T-helper 2 cell treated with Interferon-gamma antibody and Interleukin-4, amounts not matched to agents 5 μg/mL and 100 μg/mL, for 36 hours (primary cell): ENCODE measurements around the gene GRID1.
"Not testable (repeated sequence)": the region's sequence is repeated elsewhere in the genome, so short reads cannot be mapped to it uniquely, and the experiment has no call there.

ENCODE experiments used
- DNase-seq: peaks from one replicate; pipeline ENCODE4 v3.0.0; 2021; ENCODE audit warnings: low spot score
- H3K27ac Mint-ChIP-seq: one replicate; pipeline ENCODE4 v1.8.0; 2021; ENCODE audit warnings: mild to moderate bottlenecking, mixed read lengths
- H3K27me3 Mint-ChIP-seq: one replicate; pipeline ENCODE4 v1.8.0; 2021; ENCODE audit warnings: low read depth, mixed read lengths
- H3K36me3 Mint-ChIP-seq: one replicate; pipeline ENCODE4 v1.8.0; 2021; ENCODE audit warnings: low read depth, mixed read lengths
- H3K4me1 Mint-ChIP-seq: one replicate; pipeline ENCODE4 v1.8.0; 2021; ENCODE audit warnings: low read depth, mixed read lengths
- H3K4me3 Mint-ChIP-seq: one replicate; pipeline ENCODE4 v1.8.0; 2022; ENCODE audit warnings: mild to moderate bottlenecking, moderate library complexity, mixed read lengths
- H3K9me3 Mint-ChIP-seq: one replicate; pipeline ENCODE4 v1.8.0; 2021; ENCODE audit warnings: mixed read lengths

Gene GRID1

DNA sequence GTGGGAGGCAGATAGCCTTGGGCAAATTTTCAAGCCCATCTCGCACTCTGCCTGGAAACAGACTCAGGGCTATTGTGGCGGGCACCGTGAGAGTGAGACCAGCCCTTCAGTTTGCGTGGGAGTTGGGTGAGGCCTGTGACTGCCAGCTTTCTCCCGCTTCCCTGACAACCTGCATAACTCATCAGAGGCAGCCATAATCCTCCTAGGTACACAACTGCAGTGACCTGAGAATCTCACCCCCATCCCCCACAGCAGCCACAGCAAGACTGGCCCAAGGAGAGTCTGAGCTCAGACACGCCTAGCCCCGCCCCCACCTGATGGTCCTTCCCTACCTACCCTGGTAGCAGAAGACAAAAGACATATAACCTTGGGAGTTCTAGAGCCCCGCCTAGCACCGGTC, 275.4 kb downstream of the GRID1 start:
- no peaks in the 10 kb centered on the region for H3K36me3 Mint-ChIP-seq
- no peaks in the 10 kb centered on the region for H3K9me3 Mint-ChIP-seq
- no peak overlapping the region for H3K27ac Mint-ChIP-seq
- no peaks in the 10 kb centered on the region for H3K4me1 Mint-ChIP-seq
- H3K27me3 Mint-ChIP-seq, result peaks cover 13% of the 10 kb centered on the region
- no peak overlapping the region for H3K4me3 Mint-ChIP-seq
- DNase-seq, result no peak

DNA sequence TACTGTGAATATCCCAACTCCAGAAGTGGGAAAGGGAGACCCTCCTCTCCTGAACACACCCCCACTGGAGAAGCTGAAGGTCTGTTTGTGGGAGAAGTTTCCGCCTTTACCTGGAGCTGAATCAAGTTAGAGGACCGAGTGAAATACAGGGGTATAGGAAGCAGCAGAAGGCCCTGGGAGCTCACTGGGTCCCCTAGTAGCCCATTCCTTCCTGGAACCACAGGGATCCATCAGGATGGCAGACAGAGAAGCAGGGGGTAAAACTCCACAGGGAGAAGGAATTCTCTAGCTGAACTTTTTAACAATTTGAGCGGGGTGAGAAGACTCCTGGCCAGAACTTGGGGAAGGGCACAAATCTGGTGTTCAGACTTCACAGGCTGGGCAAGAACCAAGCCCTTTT, 275.8 kb downstream of the GRID1 start:
- Mint-ChIP-seq H3K4me3 (no peak overlapping the region), H3K9me3 (no peaks in the 10 kb centered on the region), H3K27ac (no peak overlapping the region), H3K36me3 (no peaks in the 10 kb centered on the region), H3K27me3 (peaks cover 11% of the 10 kb centered on the region), H3K4me1 (no peaks in the 10 kb centered on the region)
- no peak for DNase-seq

DNA sequence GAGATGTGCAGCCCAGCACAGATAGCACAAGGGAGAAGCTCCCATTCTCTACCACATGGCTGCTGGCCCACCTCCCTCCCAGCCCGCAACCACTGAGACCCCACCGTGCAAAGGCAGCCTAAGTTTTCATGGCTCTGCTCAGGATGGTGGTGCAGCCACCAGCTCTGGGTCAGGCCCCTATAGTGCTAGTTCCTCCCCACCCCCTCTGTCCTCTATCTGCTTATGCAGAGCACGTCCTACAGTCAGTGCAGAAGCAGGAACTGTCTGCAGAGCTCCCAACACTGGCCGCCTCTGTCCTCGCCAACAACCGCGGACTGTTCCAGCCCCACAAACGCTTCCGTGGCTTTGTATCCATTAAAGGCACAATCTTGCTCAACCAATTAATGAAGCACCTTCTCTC, 278.9 kb downstream of the GRID1 start:
- DNase-seq, result no peak
- Mint-ChIP-seq H3K9me3 (no peaks in the 10 kb centered on the region), H3K4me1 (no peaks in the 10 kb centered on the region), H3K36me3 (no peaks in the 10 kb centered on the region), H3K27ac (no peak overlapping the region), H3K4me3 (no peak overlapping the region), H3K27me3 (peaks cover 9% of the 10 kb centered on the region)

DNA sequence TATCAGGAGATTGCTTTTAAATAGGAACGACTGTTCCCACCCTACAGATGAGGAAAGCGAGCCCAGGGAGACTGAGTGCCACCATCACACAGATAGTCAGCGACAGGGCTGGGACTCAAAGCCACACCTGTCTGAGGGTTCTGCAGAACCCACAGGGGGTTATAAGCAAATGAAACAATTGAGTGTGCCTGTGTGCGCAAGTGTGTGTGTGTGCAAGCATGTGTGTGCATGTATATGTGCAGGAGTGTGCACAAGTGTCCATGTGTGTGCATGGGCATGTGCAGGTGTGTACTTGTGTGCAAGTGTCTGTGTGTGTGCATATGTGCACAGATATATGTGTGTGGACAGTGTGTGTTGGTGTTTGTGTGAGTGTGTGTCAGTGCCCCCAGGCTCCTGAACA, 280.2 kb downstream of the GRID1 start:
- Mint-ChIP-seq H3K36me3 (no peaks in the 10 kb centered on the region), H3K27me3 (peaks cover 10% of the 10 kb centered on the region), H3K4me3 (no peak overlapping the region), H3K4me1 (no peaks in the 10 kb centered on the region), H3K9me3 (no peaks in the 10 kb centered on the region), H3K27ac (no peak overlapping the region)
- no peak for DNase-seq

DNA sequence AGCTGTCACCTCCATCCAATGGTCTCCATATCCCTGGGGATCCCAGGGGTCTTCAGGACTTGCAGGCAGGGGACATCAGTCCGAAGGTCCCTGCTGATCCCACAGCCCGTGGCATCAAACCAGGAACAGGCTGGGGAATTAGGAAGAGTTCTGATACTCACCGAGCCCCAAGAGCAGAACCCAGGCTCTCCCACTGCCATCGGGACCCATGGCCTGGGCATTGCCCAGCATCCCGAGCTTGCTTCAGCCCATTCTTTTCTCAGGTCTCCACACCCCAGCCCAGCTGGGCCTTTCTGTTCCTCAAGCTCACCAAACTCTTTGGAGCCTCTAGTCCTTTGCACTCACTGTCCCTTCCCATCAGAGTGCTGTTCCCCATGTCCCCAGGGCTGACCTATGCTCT, 280.9 kb downstream of the GRID1 start:
- Mint-ChIP-seq H3K27me3 (peaks cover 8% of the 10 kb centered on the region), H3K4me3 (no peak overlapping the region), H3K36me3 (no peaks in the 10 kb centered on the region), H3K4me1 (no peaks in the 10 kb centered on the region), H3K9me3 (no peaks in the 10 kb centered on the region), H3K27ac (no peak overlapping the region)
- DNase-seq, result no peak

GRCh38 chr10:86085136-86085535, 281.5 kb downstream of the GRID1 start:
- H3K4me3 Mint-ChIP-seq, result no peak overlapping the region
- no peaks in the 10 kb centered on the region for H3K9me3 Mint-ChIP-seq
- no peak for DNase-seq
- H3K27me3 Mint-ChIP-seq, result peaks cover 6% of the 10 kb centered on the region
- no peak overlapping the region for H3K27ac Mint-ChIP-seq
- no peaks in the 10 kb centered on the region for H3K36me3 Mint-ChIP-seq
- no peaks in the 10 kb centered on the region for H3K4me1 Mint-ChIP-seq

- H3K4me1 Mint-ChIP-seq, result no peaks in the 10 kb centered on the region
- H3K4me3 Mint-ChIP-seq, result no peak overlapping the region
- no peaks in the 10 kb centered on the region for H3K9me3 Mint-ChIP-seq
- H3K27ac Mint-ChIP-seq, result no peak overlapping the region
- peaks cover 6% of the 10 kb centered on the region for H3K27me3 Mint-ChIP-seq
- no peak for DNase-seq
- H3K36me3 Mint-ChIP-seq, result no peaks in the 10 kb centered on the region
These were observed 282.0 kb downstream of the GRID1 start for GRCh38 chr10:86084585-86084984.

DNA sequence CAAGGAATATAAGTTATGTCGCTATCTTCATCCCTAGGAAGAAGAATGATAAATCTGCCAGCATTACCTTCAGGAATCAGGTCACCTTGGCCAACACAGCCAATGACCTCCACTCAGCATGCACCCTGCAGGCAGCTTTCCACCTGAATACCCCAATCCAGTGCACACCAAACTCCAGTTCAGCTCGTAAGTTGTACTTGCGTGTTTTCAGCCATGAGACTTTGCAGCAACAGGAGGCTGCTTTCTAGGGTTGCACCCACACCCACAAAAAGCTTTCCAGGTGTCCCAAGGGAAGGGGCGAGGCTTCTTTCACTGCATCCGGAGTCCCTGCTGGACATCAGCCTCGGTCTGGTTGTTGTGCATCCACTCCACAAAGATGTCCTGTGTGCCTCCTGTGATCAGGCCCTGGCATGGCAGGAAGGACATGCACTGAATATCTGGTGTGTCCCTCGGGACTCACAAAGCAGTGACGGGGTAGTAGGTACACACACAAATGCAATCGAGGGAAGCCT, 282.9 kb downstream of the GRID1 start:
- DNase-seq, result no peak
- H3K9me3 Mint-ChIP-seq, result no peaks in the 10 kb centered on the region
- H3K36me3 Mint-ChIP-seq, result no peaks in the 10 kb centered on the region
- H3K4me1 Mint-ChIP-seq, result no peaks in the 10 kb centered on the region
- H3K27me3 Mint-ChIP-seq, result peaks cover 6% of the 10 kb centered on the region
- H3K27ac Mint-ChIP-seq, result no peak overlapping the region
- H3K4me3 Mint-ChIP-seq, result no peak overlapping the region

- H3K36me3 Mint-ChIP-seq, result no peaks in the 10 kb centered on the region
- DNase-seq, result no peak
- peaks cover 2% of the 10 kb centered on the region for H3K27me3 Mint-ChIP-seq
- H3K27ac Mint-ChIP-seq, result no peak overlapping the region
- H3K9me3 Mint-ChIP-seq, result no peaks in the 10 kb centered on the region
- H3K4me1 Mint-ChIP-seq, result no peaks in the 10 kb centered on the region
- no peak overlapping the region for H3K4me3 Mint-ChIP-seq
These were observed 283.4 kb downstream of the GRID1 start for GRCh38 chr10:86083206-86083605.

GRCh38 chr10:86082556-86082955, 284.0 kb downstream of the GRID1 start:
- Mint-ChIP-seq H3K27me3 (peaks cover 2% of the 10 kb centered on the region), H3K9me3 (no peaks in the 10 kb centered on the region), H3K36me3 (no peaks in the 10 kb centered on the region), H3K4me3 (no peak overlapping the region), H3K4me1 (no peaks in the 10 kb centered on the region), H3K27ac (no peak overlapping the region)
- no peak for DNase-seq

GRCh38 chr10:86079088-86079487, 287.5 kb downstream of the GRID1 start:
- no peak overlapping the region for H3K4me3 Mint-ChIP-seq
- H3K9me3 Mint-ChIP-seq, result no peaks in the 10 kb centered on the region
- H3K36me3 Mint-ChIP-seq, result no peaks in the 10 kb centered on the region
- H3K4me1 Mint-ChIP-seq, result no peaks in the 10 kb centered on the region
- no peak for DNase-seq
- peaks cover 2% of the 10 kb centered on the region for H3K27me3 Mint-ChIP-seq
- no peak overlapping the region for H3K27ac Mint-ChIP-seq

GRCh38 chr10:86078639-86079035, 288.0 kb downstream of the GRID1 start:
- H3K9me3 Mint-ChIP-seq, result no peaks in the 10 kb centered on the region
- H3K36me3 Mint-ChIP-seq, result no peaks in the 10 kb centered on the region
- no peak overlapping the region for H3K4me3 Mint-ChIP-seq
- H3K27ac Mint-ChIP-seq, result no peak overlapping the region
- H3K27me3 Mint-ChIP-seq, result peaks cover 2% of the 10 kb centered on the region
- no peaks in the 10 kb centered on the region for H3K4me1 Mint-ChIP-seq
- no peak for DNase-seq

GRCh38 chr10:86077871-86078638, 288.5 kb downstream of the GRID1 start:
- Mint-ChIP-seq H3K36me3 (no peaks in the 10 kb centered on the region), H3K4me3 (no peak overlapping the region), H3K9me3 (no peaks in the 10 kb centered on the region), H3K4me1 (no peaks in the 10 kb centered on the region), H3K27me3 (peaks cover 2% of the 10 kb centered on the region), H3K27ac (no peak overlapping the region)
- no peak for DNase-seq

GRCh38 chr10:86077271-86077670, 289.3 kb downstream of the GRID1 start:
- no peaks in the 10 kb centered on the region for H3K27me3 Mint-ChIP-seq
- no peaks in the 10 kb centered on the region for H3K4me1 Mint-ChIP-seq
- H3K9me3 Mint-ChIP-seq, result no peaks in the 10 kb centered on the region
- no peak overlapping the region for H3K27ac Mint-ChIP-seq
- H3K4me3 Mint-ChIP-seq, result no peak overlapping the region
- no peak for DNase-seq
- no peaks in the 10 kb centered on the region for H3K36me3 Mint-ChIP-seq

DNA sequence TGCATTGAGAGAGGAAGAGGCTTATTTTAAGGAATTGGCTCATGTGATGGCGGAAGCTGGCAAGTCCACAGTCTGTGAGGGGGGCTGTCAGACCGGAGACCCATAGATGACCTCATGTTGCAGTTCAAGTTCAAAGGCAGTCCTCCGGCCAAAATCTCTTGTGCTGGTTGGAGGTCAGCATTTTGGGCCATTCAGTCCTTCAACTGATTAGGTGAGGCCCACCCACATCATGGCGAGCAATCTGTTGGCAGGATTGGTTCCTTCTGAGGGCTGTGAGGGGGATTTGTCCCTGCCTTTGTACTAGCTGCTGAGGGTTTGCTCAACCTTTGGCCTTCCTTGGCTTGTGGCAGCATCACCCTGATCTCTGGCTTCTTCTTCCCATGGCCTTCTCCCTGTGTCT, 290.1 kb downstream of the GRID1 start:
- not testable (repeated sequence) for H3K36me3 Mint-ChIP-seq, H3K27ac Mint-ChIP-seq, H3K4me3 Mint-ChIP-seq, H3K4me1 Mint-ChIP-seq, H3K27me3 Mint-ChIP-seq, DNase-seq, H3K9me3 Mint-ChIP-seq
